NCI-H1694 treated with DMSO at 0.1 percent for 48 hours (cell line): ENCODE data around the gene PDE9A.

Experiments used
- DNase-seq: peaks from one replicate; lab custom pipeline; 2025; lab: John Stamatoyannopoulos, UW

PDE9A gene

GRCh38 chr21:42644223-42645208 lies 8.9 kb upstream of the PDE9A start:
- no peak for DNase-seq

DNA sequence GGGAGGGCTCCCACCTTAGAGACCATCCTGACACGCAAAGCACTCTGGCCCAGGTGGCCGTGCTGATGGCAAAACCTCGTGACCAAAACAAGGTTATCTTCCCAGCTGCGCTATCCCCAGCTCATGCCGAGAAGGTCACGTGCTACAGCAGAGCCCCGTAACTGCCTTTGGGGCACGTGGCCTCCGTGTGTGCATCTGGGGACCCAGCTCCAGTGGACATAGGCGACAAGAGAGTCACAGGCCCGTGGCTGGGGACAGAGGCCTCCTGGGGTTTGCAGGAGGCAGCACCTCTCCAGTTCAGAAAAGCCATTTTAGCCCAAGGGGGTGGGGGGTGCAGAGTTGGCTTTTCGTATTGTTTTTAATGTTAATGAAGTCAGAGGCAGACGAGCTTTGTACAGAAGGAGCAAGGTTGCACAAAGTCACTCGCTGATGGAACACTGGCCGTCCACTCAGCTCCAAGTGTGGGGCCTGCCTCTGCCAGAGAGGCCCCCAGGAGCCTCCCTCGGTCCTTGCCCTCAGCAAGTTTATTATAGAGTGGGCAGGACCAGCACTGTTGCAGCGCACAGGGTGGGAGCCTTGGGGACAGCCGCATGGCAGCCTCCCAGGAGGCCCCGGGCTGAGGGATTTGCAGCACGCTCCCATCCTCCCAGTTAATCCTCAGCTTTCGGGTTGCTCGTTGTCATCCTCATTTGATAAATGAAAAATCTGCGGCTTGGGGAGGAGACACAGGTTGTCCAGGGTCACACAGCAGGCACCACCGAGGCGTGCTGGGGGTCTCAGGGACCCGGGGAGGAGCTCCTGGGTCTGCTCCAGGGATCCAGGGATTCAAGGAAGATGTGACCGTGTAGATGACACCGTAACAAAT lies 8.0 kb upstream of the PDE9A start:
- no peak for DNase-seq

DNA sequence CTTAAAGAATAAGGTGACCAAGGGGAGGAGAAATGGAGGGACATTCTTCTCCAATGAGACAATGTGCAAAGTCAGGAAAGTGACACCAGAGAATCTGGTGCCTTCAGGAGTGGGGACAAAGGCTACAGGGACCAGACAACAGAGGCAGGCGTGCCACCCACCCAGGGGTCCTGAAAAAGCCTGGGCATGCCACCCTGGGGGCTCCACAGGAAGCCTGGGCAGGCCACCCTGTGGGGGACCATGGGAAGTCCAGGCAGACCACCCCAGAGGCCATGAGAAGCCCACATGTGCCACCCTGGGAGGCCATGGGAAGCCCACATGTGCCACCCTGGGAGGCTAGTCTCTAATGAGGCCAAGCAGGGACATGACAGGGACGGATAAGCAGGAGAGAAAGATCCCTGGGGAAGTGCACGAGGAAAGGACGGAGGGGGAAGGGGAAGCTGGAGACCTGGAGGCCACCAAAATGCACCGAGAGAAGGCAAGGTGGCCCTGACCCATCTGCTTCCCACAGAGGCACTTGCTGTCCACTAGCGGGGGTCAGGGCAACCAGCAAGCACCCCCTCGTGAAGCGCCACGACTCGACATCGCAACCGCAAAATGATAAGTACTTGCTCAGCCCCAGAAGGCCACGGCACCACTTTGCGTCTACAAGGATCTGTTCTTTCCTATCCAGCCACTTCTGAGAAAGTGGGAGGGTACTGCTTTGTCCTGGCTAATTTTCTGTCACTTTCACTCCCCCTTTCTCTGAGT lies 7.2 kb upstream of the PDE9A start:
- DNase-seq = no peak

- DNase-seq = no peak
These were observed 6.6 kb upstream of the PDE9A start for GRCh38 chr21:42646836-42647235.

DNA sequence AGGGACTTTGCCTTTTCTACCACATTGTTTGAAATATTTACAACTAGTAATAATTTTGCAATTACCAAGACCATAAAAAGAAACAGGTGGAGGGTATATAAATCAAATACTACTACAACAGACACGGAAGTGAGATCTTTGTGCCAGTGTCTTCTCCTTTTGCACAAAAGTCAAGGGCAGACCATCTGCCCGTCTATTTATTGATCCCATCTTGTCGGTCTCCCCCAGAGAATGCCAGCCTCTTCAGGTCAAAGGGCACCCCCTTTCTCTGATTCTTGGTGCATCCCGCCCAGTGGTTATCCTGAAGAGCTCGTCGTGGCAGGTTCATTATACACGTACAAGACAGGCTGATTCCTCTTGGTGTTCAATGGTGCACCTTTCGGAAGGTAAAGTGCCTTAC lies 4.8 kb upstream of the PDE9A start:
- no peak for DNase-seq

GRCh38 chr21:42649122-42650032 lies 4.0 kb upstream of the PDE9A start:
- no peak for DNase-seq

GRCh38 chr21:42650033-42650370 lies 3.4 kb upstream of the PDE9A start:
- no peak for DNase-seq

DNA sequence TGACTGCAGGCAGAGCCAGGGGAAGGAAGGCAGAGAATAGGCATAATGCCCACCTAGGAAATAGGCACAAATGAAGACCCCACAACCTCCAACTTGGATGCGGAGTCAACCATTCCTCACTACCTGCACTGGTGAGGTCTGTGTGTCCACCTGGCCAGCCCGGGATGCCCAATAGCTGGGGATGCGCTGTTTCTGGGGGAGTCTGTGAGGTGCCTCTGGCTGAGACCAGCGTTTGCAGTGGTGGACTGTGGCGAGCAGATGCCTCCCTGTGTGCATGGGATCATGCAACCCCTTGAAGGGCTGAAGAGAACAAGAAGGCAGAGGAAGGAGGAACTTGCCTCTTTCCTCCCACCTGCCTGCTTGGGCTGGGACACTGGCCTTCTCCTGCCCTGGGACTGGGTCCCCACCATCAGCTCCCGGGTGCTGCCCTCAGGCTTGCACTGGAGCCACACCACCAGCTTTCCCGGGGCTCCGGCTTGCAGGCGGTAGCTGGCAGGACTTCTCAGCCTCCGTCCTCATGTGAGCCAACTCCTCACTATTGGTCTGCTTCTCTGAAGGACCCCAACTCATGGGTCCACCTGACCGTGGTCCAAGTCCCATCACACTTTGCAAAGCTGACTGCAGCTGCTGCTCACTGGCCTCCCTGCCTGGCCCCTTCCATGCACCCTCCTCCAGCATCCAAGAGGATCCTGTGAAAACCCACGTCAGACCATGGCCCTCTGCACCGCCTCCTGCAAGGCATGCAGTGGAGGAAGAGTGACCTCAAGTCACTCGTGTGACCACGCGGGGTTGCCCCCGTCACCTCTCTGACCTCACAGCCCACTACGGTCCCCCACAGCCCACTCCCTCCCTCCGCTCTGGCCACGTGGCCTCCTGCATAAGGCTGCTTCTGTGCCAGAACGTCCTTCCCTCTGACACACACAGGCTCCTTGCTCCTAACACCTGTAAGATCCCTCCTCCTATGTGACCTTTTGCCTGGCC lies 2.7 kb upstream of the PDE9A start:
- no peak for DNase-seq

DNA sequence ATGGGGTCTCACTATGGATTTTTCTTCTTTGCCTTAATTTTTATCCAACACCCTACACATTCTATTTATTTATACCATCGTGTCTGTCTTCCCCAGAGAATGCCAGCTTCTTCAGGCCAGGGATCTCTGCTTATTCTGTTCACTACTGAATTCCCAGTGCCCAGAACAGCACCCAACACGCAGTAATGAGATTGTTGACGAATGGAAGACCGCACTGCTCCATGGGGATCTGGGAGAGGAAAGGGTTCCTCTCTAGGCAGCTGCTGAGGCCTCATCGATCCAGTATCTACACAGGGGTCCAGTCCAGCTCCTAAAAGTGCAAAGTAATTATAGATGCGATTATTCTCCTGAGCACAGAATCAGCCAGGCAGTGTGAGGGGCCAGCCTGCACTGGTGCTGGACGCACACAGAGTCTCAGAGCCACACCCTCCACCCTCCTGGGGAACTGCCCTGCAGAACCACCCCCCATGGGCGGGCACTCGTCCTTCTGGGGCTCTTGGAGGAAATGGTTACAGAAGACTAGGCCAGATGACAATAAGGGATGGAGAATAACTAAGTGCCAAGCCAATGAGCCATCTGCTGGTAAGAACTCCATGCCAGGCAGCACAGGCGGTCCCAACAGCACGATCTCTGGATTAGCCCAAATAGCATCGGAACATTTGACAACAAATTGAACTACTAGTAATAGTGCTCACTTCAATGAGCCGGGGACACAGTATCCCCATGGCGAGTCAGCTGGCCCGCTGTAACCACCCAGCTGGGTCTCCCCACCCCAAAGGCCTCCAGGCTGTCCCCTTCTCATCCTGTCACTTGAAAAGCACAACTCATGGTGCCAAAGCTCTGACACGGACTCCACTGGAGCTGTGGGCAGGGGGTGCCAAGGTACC lies 1.7 kb upstream of the PDE9A start:
- peak; percentile 69 for DNase-seq

DNA sequence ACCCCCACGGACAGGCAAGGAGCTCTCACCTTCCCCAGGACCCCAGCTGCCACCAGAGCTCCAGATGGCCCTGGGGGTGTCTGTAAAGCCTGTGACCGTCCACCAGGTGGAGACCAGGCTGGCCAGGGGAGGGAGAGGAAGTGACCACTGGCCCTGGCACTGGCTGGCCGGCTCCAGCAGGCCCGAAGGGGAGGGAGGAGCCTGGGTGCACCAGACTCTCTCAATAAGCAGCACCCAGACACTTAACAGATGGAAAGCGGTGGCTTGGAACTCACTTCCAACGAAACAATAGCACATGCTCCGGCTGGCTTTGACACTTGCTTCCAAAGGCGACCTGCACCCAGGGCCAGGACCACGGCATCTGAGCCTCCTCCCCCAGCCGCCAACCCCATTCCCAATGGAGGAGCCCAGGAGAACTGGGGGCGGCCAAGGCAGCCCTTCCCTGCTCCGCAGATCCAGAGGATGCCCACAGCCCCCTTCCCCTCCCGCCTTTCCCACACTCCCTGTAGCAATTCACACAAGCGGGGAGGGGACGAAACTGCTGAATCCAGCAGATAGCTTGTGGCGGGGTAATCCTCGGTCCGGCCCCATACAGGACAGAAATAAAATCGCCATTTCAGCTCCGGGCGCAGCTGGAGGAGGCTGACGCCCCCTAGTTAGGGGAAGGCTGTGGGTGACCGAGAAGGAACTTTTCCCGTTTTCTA lies 742 bp upstream of the PDE9A start:
- DNase-seq = peak; percentile 73

- DNase-seq = peak; percentile 33
These were observed 925 bp downstream of the PDE9A start for GRCh38 chr21:42654179-42654912.

GRCh38 chr21:42654913-42655795 lies 1.7 kb downstream of the PDE9A start:
- peak; percentile 29 for DNase-seq

GRCh38 chr21:42655796-42656770 lies 2.7 kb downstream of the PDE9A start:
- no peak for DNase-seq

- DNase-seq = no peak
These were observed 3.5 kb downstream of the PDE9A start for GRCh38 chr21:42656872-42657271.

DNA sequence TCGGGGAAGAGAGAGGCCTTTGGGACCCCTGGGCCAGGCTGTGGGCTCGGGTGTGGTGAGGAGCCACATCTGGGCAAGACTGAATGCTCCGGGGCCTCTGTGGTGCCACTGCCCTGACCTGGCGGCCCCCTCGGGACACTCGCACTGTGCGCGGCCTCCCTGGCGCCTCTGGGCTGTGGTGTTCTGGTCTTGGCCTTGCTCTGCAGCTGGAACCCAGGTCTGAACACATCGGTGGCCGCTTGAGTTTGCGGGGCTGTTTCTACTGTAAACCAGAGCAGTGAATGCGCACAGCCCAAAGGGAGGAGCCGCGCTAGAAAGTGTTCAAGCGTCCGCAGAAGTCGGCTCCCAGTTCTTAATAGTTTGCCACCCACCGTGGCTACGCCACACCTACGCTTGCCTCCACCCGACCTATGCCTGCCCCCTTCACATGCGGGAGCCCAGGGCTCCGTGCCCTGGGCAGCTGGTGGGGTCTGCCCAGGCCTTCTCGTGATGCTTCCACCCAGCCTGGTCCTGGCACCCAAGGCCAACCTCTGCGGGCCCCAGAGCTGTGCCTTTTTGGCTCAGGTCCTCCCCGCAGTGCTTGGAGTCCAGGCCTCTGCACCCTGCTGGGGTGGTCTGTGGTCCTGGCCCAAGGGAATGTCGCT lies 4.4 kb downstream of the PDE9A start:
- no peak for DNase-seq
